Effector memory CD4-positive, alpha-beta T cell (primary cell): ENCODE results near the gene ADAMTS17.
"Not testable (repeated sequence)": the region's sequence is repeated elsewhere in the genome, so short reads cannot be mapped to it uniquely, and the experiment has no call there.

Experiments used
- DNase-seq, 3 donors: peaks; one replicate each; pipeline ENCODE4 v3.0.0-alpha.2; 2020
- H3K27ac ChIP-seq: 2 replicates; pipeline ENCODE4 v1.7.0; 2013; ENCODE audit warnings: mild to moderate bottlenecking, low read length, moderate library complexity; ENCODE audit not compliant: insufficient read depth, poor library complexity, severe bottlenecking
- H3K27me3 ChIP-seq: replicated peaks from 2 replicates; pipeline ENCODE4 v1.7.0; 2013; ENCODE audit warnings: mild to moderate bottlenecking, low read length; ENCODE audit not compliant: insufficient read depth, control insufficient read depth, poor library complexity, severe bottlenecking
- H3K36me3 ChIP-seq: 2 replicates; pipeline ENCODE4 v1.7.0; 2013; ENCODE audit warnings: mild to moderate bottlenecking, low read length, moderate library complexity; ENCODE audit not compliant: control insufficient read depth, insufficient read depth
- H3K4me1 ChIP-seq: 2 replicates; pipeline ENCODE4 v1.7.0; 2013; ENCODE audit warnings: low read length, mild to moderate bottlenecking; ENCODE audit not compliant: control insufficient read depth, insufficient read depth, poor library complexity, severe bottlenecking
- H3K4me3 ChIP-seq: 2 replicates; pipeline ENCODE4 v1.7.0; 2013; ENCODE audit warnings: low read length, low read depth, mild to moderate bottlenecking; ENCODE audit not compliant: insufficient read depth, poor library complexity, severe bottlenecking
- H3K9me3 ChIP-seq: 2 replicates; pipeline ENCODE4 v1.7.0; 2013; ENCODE audit warnings: mild to moderate bottlenecking, low read length, moderate library complexity; ENCODE audit not compliant: control insufficient read depth

ADAMTS17 gene

GRCh38 chr15:100096700-100097099 is 245.1 kb downstream of the ADAMTS17 start:
- Histone ChIP-seq H3K27ac (no peak overlapping the region), H3K4me1 (no peaks in the 10 kb centered on the region), H3K36me3 (peaks cover 6% of the 10 kb centered on the region), H3K4me3 (no peak overlapping the region), H3K9me3 (no peaks in the 10 kb centered on the region), H3K27me3 (no peaks in the 10 kb centered on the region)
- no peak for DNase-seq

GRCh38 chr15:100096248-100096600 is 245.6 kb downstream of the ADAMTS17 start:
- no peak for DNase-seq
- no peak overlapping the region for H3K4me3 ChIP-seq
- no peaks in the 10 kb centered on the region for H3K27me3 ChIP-seq
- H3K4me1 ChIP-seq, result no peaks in the 10 kb centered on the region
- no peak overlapping the region for H3K27ac ChIP-seq
- no peaks in the 10 kb centered on the region for H3K9me3 ChIP-seq
- peaks cover 6% of the 10 kb centered on the region for H3K36me3 ChIP-seq

- H3K4me1 ChIP-seq, result no peaks in the 10 kb centered on the region
- no peaks in the 10 kb centered on the region for H3K27me3 ChIP-seq
- H3K9me3 ChIP-seq, result no peaks in the 10 kb centered on the region
- no peak overlapping the region for H3K4me3 ChIP-seq
- peaks cover 6% of the 10 kb centered on the region for H3K36me3 ChIP-seq
- no peak overlapping the region for H3K27ac ChIP-seq
- no peak for DNase-seq
Observed at GRCh38 chr15:100095541-100096247, 246.1 kb downstream of the ADAMTS17 start.

GRCh38 chr15:100094127-100094510 is 247.7 kb downstream of the ADAMTS17 start:
- Histone ChIP-seq H3K4me1 (no peaks in the 10 kb centered on the region), H3K4me3 (no peak overlapping the region), H3K36me3 (peaks cover 6% of the 10 kb centered on the region), H3K27ac (no peak overlapping the region), H3K9me3 (no peaks in the 10 kb centered on the region), H3K27me3 (no peaks in the 10 kb centered on the region)
- DNase-seq, result no peak

GRCh38 chr15:100093211-100094126 is 248.3 kb downstream of the ADAMTS17 start:
- DNase-seq, result no peak
- Histone ChIP-seq H3K27ac (no peak overlapping the region), H3K27me3 (no peaks in the 10 kb centered on the region), H3K4me1 (no peaks in the 10 kb centered on the region), H3K9me3 (no peaks in the 10 kb centered on the region), H3K4me3 (no peak overlapping the region), H3K36me3 (peaks cover 6% of the 10 kb centered on the region)

GRCh38 chr15:100092034-100092433 is 249.7 kb downstream of the ADAMTS17 start:
- H3K36me3 ChIP-seq, result peaks cover 6% of the 10 kb centered on the region
- no peak for DNase-seq
- no peaks in the 10 kb centered on the region for H3K27me3 ChIP-seq
- no peak overlapping the region for H3K4me3 ChIP-seq
- H3K27ac ChIP-seq, result no peak overlapping the region
- H3K9me3 ChIP-seq, result no peaks in the 10 kb centered on the region
- no peaks in the 10 kb centered on the region for H3K4me1 ChIP-seq

GRCh38 chr15:100090411-100090810 is 251.4 kb downstream of the ADAMTS17 start:
- Histone ChIP-seq H3K27ac (no peak overlapping the region), H3K4me1 (no peaks in the 10 kb centered on the region), H3K36me3 (peaks cover 6% of the 10 kb centered on the region), H3K27me3 (no peaks in the 10 kb centered on the region), H3K4me3 (no peak overlapping the region), H3K9me3 (no peaks in the 10 kb centered on the region)
- DNase-seq, result no peak

GRCh38 chr15:100084042-100084821 is 257.5 kb downstream of the ADAMTS17 start:
- H3K4me3 ChIP-seq, H3K9me3 ChIP-seq, H3K27me3 ChIP-seq, H3K36me3 ChIP-seq, H3K27ac ChIP-seq, DNase-seq, H3K4me1 ChIP-seq: not testable (repeated sequence)

- Histone ChIP-seq H3K36me3 (no peaks in the 10 kb centered on the region), H3K4me1 (no peaks in the 10 kb centered on the region), H3K27ac (no peak overlapping the region), H3K9me3 (no peaks in the 10 kb centered on the region), H3K27me3 (no peaks in the 10 kb centered on the region), H3K4me3 (no peak overlapping the region)
- DNase-seq, result no peak
Observed at GRCh38 chr15:100083572-100083971, 258.2 kb downstream of the ADAMTS17 start.
